Stomach (tissue), 9 donors: Measurements from ENCODE around the gene SEC23A. TPM values are rescaled to one million over a fixed set of nuclear protein-coding genes. Genes with fewer than 3 reads are reported as not detected.

ENCODE experiments used
- DNase-seq, 2 donors: peaks; one replicate each; pipeline versions ENCODE4 v3.0.0 to v3.0.0-alpha.2; 2013 to 2019
- H3K27ac ChIP-seq, 5 donors: fragments of 200-600 bp in 4 of 5; sonication (generic) in 4 of 5; one replicate each; pipeline ENCODE4 v1.5.1; 2013 to 2019; ENCODE audit warnings: mild to moderate bottlenecking in 1 of 5, moderate library complexity in 1 of 5
- H3K27me3 ChIP-seq, 3 donors: fragments of 200-600 bp; sonication (generic); one replicate each; pipeline ENCODE4 v1.5.1; 2017 to 2019; ENCODE audit warnings: mixed run types in 1 of 3
- H3K36me3 ChIP-seq, 4 donors: fragments of 200-600 bp; sonication (generic); 1 replicate in 3 of 4; 2 replicates in 1 of 4; pipeline ENCODE4 v1.5.1; 2016 to 2019
- H3K4me1 ChIP-seq, 4 donors: fragments of 200-600 bp; sonication (generic); one replicate each; pipeline ENCODE4 v1.5.1; 2016 to 2019
- H3K4me3 ChIP-seq, 4 donors: fragments of 200-600 bp; sonication (generic) in 3 of 4; one replicate each; pipeline ENCODE4 v1.5.1; 2016 to 2019; ENCODE audit warnings: mild to moderate bottlenecking in 1 of 4
- H3K9me3 ChIP-seq, 4 donors: fragments of 200-600 bp; sonication (generic); one replicate each; pipeline ENCODE4 v1.5.1; 2016 to 2019
- EP300 ChIP-seq: sonication (generic); formaldehyde crosslinking; IDR thresholded peaks from one replicate; pipeline ENCODE4 v1.6.1; 2017; ENCODE audit warnings: antibody characterized with exemption
- POLR2A ChIP-seq, 4 donors: fragments of 450-650 bp; IDR thresholded peaks; one replicate each; pipeline ENCODE4 v1.6.1; 2016; ENCODE audit warnings: antibody characterized with exemption in 4 of 4, control low read depth in 2 of 4, mild to moderate bottlenecking in 1 of 4, moderate library complexity in 1 of 4
- POLR2AphosphoS5 ChIP-seq, 3 donors: sonication (generic); formaldehyde crosslinking; IDR thresholded peaks; one replicate each; pipeline ENCODE4 v1.6.1; 2016; ENCODE audit warnings: antibody characterized with exemption in 3 of 3
- WGBS, 5 donors: extraction: QIAGEN DNeasy Blood & Tissue Kit in 3 of 5; methylation state at CpG; one replicate each; pipeline versions ENCODE4 v1.1.5 to v1.1.7; 2013 to 2018; 5-methylcytosine and 5-hydroxymethylcytosine counted together
- intact Hi-C: fragments of 100-400 bp; cut with DNase I; formaldehyde crosslinking; loops from one replicate; pipeline ENCODE4 v1.15.1; 2023; ENCODE audit warnings: low total_unique reads
- polyA plus RNA-seq, 3 donors: library from polyadenylated mRNA; stranded (reverse); fragments of 200-250 nt; gene quantifications; one replicate each; pipeline ENCODE4 v1.2.3, GENCODE V29; 2013
- total RNA-seq, 5 donors: library from RNA; depleted of rRNA; stranded (reverse); fragments of >200 nt; gene quantifications; one replicate each; pipeline versions ENCODE4 v1.1.0 to v1.2.3, GENCODE V29; 2014 to 2016
- TF ChIP-seq, protein P1 (sequence below), 7 experiments: fragments of 450-650 bp in 4 of 7; fragments of 200-600 bp in 3 of 7; sonication (generic) in 3 of 7; IDR thresholded peaks; one replicate each; pipeline ENCODE4 v1.5.1; 2016 to 2019; ENCODE audit warnings: antibody characterized with exemption in 7 of 7, control low read depth in 2 of 7, mild to moderate bottlenecking in 1 of 7
- donor health status: healthy with polysubstance abuse.
- donor health status: Bipolar disorder and iron deficiency.
- donor health status: healthy.

SEC23A gene
- total and polyA plus RNA-seq, 8 donors, result 12.3 to 584 (median 68.6) TPM

DNA sequence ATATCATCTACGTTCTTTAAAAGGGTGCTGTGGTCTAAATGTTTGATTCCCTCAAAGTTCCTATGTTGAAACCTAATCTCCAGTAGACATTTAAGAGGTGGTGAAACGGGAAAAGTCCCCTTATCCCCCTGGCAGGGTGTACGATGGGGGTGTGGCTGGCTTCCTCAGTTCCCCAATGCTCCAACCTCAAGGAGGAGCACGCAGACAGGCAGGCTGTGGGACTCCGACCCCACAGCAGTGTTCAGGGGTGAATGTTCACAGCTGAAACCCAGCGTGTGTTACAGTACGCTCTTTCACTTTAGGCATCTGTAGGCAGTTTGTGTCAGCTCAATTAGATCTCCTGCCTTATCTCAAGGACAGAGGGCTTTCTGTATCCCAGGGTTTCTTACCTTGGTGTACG is 73.2 kb downstream of the SEC23A start:
- intact Hi-C loops, result no loop called here
- no peak overlapping the region for H3K27ac ChIP-seq
- no peaks in the 10 kb centered on the region for H3K9me3 ChIP-seq
- no peak for DNase-seq
- H3K4me3 ChIP-seq, result no peak overlapping the region
- H3K36me3 ChIP-seq, result peaks cover 14 to 55% (median 50%) of the 10 kb centered on the region in 4 donors
- no peaks in the 10 kb centered on the region for H3K27me3 ChIP-seq
- H3K4me1 ChIP-seq, result peaks cover 0 to 13% (median 9%) of the 10 kb centered on the region in 4 donors
- WGBS, 5 donors, result 90 to 95% (median 92%) methylated on average over 8 of the region's 8 CpGs
- TF ChIP-seq EP300 (no peak), POLR2AphosphoS5 (IDR thresholded peaks at IDR 0.05) (no peak), POLR2A (IDR thresholded peaks at IDR 0.05) (no peak)
- TF ChIP-seq, protein P1, sequence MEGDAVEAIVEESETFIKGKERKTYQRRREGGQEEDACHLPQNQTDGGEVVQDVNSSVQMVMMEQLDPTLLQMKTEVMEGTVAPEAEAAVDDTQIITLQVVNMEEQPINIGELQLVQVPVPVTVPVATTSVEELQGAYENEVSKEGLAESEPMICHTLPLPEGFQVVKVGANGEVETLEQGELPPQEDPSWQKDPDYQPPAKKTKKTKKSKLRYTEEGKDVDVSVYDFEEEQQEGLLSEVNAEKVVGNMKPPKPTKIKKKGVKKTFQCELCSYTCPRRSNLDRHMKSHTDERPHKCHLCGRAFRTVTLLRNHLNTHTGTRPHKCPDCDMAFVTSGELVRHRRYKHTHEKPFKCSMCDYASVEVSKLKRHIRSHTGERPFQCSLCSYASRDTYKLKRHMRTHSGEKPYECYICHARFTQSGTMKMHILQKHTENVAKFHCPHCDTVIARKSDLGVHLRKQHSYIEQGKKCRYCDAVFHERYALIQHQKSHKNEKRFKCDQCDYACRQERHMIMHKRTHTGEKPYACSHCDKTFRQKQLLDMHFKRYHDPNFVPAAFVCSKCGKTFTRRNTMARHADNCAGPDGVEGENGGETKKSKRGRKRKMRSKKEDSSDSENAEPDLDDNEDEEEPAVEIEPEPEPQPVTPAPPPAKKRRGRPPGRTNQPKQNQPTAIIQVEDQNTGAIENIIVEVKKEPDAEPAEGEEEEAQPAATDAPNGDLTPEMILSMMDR (IDR thresholded peaks at IDR 0.05), result no peak

DNA sequence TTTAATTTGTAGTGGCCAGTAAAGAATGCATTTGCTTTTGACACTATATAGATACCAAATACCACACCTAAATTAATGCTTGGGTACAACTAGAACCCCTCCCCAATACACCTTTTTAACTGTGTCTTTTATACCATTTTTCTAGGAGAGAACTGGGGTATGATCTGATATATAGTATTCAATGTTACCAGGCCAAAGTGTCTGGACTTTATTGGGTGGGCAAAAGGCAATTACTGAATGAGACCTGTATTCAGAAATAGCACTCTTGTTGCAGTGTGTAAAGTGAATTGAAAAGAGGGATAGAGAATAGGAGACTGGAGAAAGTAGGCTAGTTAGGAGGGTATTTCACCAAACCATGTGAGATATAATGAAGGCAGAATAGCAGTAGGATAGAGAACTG is 74.4 kb downstream of the SEC23A start:
- Histone ChIP-seq H3K36me3 (peaks cover 14 to 44% (median 43%) of the 10 kb centered on the region in 4 donors), H3K27me3 (no peaks in the 10 kb centered on the region), H3K4me1 (peaks cover 0 to 20% (median 14%) of the 10 kb centered on the region in 4 donors), H3K9me3 (no peaks in the 10 kb centered on the region), H3K27ac (no peak overlapping the region), H3K4me3 (no peak overlapping the region)
- intact Hi-C loops, result no loop called here
- TF ChIP-seq, protein P1 (IDR thresholded peaks at IDR 0.05), result no peak
- TF ChIP-seq POLR2AphosphoS5 (IDR thresholded peaks at IDR 0.05), result no peak
- TF ChIP-seq POLR2A (IDR thresholded peaks at IDR 0.05), result no peak
- no peak for TF ChIP-seq EP300
- DNase-seq, result no peak

DNA sequence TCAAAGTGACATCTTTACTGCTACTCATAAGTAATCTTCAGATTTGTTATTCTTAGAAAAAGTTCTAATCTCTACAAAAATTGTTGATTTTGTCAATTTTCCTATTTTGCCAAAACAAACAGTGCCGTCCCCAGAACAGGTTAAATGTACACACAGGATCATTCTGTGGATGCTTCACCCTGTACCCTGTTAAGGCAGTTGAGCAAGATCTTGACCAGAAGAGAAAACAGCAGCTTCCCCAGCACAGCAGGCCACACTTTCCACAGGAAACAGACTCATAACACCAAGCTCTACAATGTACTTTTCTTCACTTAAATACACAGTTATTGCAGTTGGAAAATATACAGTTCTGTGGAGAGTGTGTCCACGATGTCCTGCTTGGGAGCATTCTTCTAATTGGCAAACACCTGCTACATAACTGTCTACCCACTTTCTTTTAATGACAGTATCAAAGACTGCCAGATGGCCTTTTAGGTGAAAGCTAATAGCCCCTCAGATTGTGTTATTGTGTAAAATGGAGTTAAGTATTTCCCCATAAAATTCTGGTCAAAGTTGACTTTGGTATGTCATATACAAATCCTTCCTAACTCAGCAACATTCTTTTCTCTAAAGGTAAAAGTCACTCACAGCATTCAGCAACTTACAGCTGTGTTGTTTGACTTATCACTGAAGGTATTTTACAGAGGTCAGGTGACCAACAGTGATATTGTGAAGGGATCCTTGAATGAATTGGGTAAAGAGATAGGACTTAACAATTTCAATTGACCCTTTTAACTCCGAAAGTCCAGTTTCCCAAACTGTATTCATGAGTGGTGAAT is 77.0 kb downstream of the SEC23A start:
- TF ChIP-seq, protein P1 (IDR thresholded peaks at IDR 0.05), result no peak
- TF ChIP-seq EP300 (no peak), POLR2AphosphoS5 (IDR thresholded peaks at IDR 0.05) (no peak), POLR2A (IDR thresholded peaks at IDR 0.05) (no peak)
- Histone ChIP-seq H3K27me3 (no peaks in the 10 kb centered on the region), H3K27ac (no peak overlapping the region), H3K4me3 (no peak overlapping the region), H3K4me1 (peaks cover 0 to 23% (median 17%) of the 10 kb centered on the region in 4 donors), H3K9me3 (no peaks in the 10 kb centered on the region), H3K36me3 (peaks cover 13 to 19% (median 18%) of the 10 kb centered on the region in 4 donors)
- intact Hi-C loops, result no loop called here
- WGBS, 5 donors, result 36 to 61% (median 48%) methylated on average over 3 of the region's 3 CpGs
- DNase-seq, result peak in 1 of 2 donors; percentile 12

DNA sequence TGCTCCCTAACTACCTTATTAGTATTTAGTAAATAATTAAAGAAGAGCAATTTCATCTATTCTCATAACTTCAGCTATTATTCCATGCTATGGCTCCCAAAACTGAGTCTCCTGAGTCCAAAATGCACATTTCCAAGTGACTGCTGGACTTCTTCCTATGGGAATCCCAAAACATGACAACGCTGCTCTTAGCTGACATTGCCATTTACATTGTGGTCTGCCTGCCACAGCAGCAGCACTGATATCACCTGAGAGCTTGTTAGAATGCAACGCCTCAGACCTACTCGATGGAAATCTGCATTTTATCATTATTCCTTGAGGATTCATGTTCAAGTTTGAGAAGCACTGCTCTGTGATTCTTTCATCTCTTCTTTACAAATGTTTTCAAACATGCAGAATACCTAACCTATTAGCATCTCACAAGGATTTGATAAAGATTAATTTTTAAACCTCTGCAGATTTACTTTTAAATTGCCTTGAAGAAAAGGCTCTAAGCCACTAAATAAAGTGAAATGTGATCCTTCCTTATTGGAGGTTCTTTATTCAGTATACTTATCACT is 77.7 kb downstream of the SEC23A start:
- Histone ChIP-seq H3K27ac (no peak overlapping the region), H3K27me3 (no peaks in the 10 kb centered on the region), H3K9me3 (no peaks in the 10 kb centered on the region), H3K4me3 (no peak overlapping the region), H3K4me1 (peaks cover 0 to 23% (median 17%) of the 10 kb centered on the region in 4 donors), H3K36me3 (peaks cover 6 to 12% (median 11%) of the 10 kb centered on the region in 4 donors)
- intact Hi-C loops, result no loop called here
- TF ChIP-seq, protein P1 (IDR thresholded peaks at IDR 0.05), result no peak
- no peak for TF ChIP-seq POLR2AphosphoS5 (IDR thresholded peaks at IDR 0.05)
- no peak for TF ChIP-seq EP300
- no peak for TF ChIP-seq POLR2A (IDR thresholded peaks at IDR 0.05)
- WGBS, 5 donors, result 29 to 59% (median 50%) methylated on average over 3 of the region's 3 CpGs
- DNase-seq, result peak in 1 of 2 donors; percentile 11
